Stimulated activated CD4-positive, alpha-beta T cell treated with anti-CD3 and anti-CD28 coated beads, Interleukin-2, amount 100 ng/mL, for 48 hours (primary cell): ENCODE measurements around the gene LHFPL2.

Experiments used
- DNase-seq, 2 donors: peaks; one replicate each; pipeline ENCODE4 v3.0.0-alpha.2; 2020

Gene LHFPL2

GRCh38 chr5:78515670-78516069 is 132.9 kb downstream of the LHFPL2 start:
- no peak for DNase-seq

DNA sequence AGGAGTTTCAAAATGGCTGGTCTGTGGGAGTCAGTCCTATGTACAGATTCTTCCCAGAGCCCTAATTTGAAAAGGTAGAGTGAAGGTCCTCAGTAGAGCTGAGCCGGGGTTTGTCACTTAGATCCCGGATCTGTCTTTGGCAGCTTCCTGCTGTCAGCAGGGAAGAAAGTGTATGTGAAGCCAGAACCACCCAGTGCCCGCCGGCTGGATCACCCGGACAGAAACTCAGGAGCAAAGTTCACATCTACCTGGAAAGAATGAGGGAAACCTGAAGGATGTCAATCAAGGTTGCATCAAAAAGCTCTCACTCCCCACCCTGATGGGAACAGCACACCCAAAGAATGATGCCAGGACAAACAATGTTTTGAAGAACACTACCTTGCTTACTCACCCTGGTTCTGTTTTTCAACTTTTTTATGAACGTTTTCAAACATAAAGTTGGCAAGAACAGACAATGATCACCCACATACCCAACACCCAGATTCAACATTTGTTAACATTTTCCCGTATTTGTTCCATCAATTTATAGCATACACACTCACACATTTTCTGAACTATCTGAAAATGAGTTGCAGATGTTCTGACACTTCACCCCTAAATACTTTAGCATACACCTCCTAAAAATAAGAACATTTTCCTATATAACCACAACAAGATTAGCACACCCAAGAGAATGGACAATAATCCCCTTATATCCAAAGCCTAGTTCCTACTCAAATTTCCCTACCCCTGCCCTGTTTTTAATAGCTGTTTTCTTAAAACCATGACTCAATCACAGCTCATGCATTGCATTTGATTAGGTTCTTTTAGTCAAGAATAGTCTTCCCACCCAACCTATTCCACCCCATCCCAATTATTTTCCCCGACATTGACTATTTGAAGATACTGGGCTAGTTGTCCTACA is 133.9 kb downstream of the LHFPL2 start:
- no peak for DNase-seq

DNA sequence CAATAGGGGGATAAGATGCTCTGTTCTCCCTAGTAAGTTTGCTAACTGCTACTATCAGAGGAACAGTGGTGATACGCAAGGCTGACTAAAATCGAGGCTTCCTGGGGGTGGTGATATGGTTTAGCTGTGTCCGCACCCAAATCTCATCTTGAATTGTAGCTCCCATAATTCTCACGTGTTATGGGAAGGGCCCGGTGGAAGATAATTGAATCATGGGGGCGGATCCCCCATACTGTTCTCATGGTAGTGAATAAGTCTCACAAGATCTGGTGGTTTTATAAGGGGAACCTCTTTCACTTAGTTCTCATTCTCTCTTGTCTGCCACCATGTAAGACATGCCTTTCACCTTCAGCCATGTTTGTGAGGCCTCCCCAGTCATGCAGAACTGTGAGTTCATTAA is 135.1 kb downstream of the LHFPL2 start:
- no peak for DNase-seq

- DNase-seq = no peak
Measured at GRCh38 chr5:78512435-78512834, 136.1 kb downstream of the LHFPL2 start.

- DNase-seq = no peak
Measured at GRCh38 chr5:78511121-78511906, 137.3 kb downstream of the LHFPL2 start.

DNA sequence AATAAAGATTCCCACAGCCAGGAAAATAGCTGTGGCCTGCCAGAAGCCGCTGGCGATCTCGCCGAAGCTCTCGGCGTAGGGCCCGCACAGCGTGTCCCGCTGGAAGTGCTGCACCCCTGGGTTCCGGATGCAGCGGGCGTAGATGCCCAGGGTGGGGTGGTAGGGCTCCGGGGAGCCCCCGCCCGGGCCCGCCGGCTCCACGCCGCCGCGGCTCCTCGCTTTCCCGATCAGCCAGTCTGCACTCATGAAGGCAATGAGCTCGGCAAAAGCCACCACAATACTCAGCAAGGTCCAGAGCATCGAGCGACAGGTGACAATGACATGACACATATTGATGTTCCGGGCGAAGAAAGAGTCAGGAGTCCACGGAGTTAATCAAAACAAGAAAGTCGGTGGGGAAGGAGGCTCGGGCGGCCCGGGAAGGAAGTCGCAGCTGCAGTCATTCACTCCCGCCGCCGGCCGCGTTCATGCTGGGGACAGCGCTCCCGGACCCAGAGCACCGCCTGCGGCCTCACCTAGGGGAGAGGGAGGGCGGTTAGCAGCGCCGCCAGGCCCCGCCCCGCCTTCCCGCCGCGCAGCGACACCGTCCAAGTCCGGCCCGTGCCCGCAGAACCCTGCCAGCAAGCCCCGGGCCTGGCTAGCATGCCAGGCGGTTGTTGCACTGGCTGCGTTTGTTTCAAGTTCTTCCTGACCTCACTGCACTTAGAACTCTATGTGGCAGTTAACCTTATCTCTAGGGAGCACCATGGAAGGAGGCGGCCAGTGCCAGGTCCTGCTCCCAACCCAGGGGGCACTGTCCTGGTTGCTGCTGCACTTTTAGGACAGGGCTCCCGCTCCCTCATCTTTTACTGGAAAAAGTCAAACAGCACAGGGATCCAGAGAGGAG is 138.4 kb downstream of the LHFPL2 start:
- DNase-seq = peak; percentile 23 to 24

DNA sequence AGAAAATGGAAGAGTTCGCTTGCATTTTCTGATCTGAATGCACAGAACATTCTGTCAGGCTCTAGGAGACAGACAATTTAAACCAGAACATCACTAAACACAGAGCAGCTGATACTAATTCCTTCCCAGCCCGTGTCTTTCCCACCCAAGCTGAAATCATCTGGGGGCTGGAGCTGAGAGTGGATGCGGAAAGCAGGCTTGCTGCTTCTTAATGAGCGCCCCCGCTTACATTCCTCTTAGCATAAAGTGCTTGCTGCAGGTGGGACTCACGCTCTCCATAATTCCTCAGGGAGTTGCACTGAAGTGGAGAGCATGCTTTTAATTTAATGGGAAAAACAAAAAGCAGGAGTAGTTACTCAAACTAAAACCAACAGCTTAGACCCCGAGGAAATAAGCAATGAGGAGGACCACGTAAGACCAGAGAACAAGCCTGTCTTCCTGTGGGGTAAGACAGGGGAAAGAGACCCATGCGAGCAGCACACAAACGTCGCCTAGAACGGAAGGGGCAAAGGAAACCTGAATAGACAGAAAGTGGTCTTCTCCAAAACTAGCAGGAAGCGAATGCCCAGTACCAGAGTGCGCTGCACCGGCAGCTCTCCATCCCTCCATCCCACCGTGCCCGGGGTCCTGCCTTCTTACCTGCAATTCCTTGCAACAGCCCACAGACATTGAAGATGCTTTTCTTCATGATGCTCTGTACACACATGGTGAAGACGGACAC is 139.3 kb downstream of the LHFPL2 start:
- no peak for DNase-seq

- DNase-seq = no peak
Measured at GRCh38 chr5:78508186-78508765, 140.3 kb downstream of the LHFPL2 start.

DNA sequence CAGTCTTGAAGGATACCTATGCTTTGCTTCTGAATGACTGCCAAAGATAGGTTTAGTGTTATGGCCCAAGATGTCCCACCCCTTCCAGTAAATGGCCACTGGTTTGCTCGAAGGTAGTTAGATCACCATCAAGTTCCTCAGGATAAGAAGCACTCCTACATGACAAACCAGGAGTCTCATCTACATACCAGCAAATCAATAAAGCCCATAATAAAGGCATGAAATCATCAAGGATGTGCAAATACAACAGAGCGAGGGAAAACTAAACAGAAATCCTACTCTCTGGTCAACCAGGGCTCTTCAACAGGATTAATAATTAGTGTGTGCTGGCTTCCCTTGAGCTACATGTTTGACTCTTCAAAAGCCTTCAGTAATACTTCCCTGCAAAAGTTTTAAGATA is 141.0 kb downstream of the LHFPL2 start:
- no peak for DNase-seq

- DNase-seq = no peak
Measured at GRCh38 chr5:78506261-78507024, 142.1 kb downstream of the LHFPL2 start.

DNA sequence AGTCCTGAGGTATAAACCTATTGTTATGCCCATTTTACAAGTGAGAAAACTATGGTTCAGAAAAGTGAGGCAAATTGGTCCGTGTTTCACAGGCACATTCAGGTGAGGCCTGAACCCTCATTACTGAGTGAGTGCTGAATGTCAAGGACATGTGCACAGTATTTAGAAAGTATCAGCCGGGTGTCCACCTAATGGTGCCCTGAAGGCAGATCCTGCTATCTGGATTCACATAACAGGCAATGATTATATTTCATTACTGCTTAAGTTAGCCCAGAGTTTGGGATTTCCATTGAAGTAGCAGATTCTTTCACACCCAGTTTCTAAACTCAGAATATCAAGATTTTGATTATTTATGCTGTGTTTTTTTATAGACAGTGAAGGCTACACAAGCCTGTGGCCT is 142.7 kb downstream of the LHFPL2 start:
- DNase-seq = no peak

- no peak for DNase-seq
Measured at GRCh38 chr5:78504704-78505677, 143.6 kb downstream of the LHFPL2 start.

DNA sequence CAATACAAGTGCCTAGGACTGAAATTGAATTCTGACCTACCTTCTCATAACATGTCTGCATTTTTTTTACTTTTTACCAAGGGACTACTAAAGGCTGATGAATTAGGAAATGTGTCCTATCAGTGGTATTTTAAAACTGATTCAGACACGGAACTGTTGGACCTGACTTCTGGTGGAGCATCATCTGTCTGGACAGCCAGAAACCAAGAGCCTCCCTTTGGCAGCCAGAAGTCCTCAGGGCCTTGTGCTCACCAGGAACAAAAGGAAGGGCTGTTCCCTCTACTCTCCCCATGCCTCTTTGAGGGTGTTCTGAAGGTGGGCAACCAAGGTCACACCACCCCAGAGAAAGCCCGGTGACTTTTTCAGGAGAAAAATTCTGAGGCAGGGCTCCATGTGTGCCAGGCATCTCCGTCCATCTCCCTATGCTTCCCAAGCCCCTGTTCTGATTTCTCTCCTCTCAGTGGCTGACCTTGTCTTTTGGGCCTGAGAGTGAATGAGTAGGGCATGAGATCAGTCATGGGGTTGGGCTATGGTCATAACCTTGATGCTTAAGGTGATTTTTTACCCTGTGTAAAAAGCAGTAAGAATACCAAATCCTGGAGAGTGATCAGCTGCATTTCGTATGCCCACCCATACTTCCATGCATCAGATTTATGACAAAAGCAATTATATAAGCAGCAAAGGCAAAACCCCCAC is 144.5 kb downstream of the LHFPL2 start:
- no peak for DNase-seq

GRCh38 chr5:78501411-78502352 is 146.9 kb downstream of the LHFPL2 start:
- no peak for DNase-seq

DNA sequence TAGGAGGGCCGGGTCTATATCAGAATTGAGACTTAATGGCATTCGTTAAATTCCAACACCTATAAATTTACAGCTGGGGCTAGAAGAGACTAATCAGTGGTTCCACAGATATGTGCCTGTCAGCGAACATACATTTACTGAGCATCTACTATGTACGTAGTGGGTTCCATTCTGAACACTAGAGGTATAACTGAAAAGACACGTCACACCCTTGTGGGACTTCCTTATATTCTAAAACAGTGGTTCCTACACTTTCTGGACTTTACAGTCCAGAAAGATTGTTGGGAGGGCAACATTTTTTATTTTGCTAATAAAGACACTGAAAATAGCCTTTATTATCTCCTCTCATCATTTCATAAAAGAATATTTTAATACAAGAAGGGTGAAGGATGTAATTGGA is 147.7 kb downstream of the LHFPL2 start:
- DNase-seq = no peak

DNA sequence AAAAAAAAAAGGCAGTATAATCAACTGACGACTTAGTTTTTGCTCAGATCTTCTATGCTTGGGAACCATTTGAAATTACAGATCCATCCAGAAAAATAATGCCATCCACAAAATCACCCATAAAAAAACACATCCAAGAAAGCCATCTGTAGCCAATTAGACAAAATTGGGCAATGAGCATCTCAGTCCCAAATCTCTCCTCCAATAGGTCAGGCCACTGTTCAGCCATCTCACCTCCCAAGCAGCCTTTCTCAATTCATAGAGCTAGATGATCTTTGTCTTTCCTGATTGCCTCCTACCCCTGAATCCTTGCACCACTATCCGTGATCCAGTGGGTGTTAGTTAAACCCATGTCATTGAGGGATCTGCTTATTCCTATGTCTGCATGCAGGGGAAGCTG is 148.5 kb downstream of the LHFPL2 start:
- DNase-seq = no peak

- DNase-seq = no peak
Measured at GRCh38 chr5:78499485-78499884, 149.1 kb downstream of the LHFPL2 start.
